H1 (cell line): ENCODE measurements around the gene CNOT8. TPM values are rescaled to one million over a fixed set of nuclear protein-coding genes. Genes with fewer than 3 reads are reported as not detected.

ENCODE experiments used
- CTCF ChIA-PET: fragments of 300-600 bp; sonication (Branson Sonifier 250); formaldehyde crosslinking; loops from one replicate; lab custom pipeline; 2021; ENCODE audit not compliant: partially characterized antibody; lab: Charles Lee
- POLR2A ChIA-PET: fragments of 300-600 bp; sonication (Branson Sonifier 250); formaldehyde crosslinking; loops from one replicate; lab custom pipeline; 2021; ENCODE audit warnings: inconsistent platforms; ENCODE audit not compliant: partially characterized antibody; lab: Charles Lee
- DNase-seq, 2 experiments: peaks; one replicate each; pipeline versions ENCODE4 v3.0.0 to v3.0.0-alpha.2; 2010 to 2022; ENCODE audit warnings: low spot score in 2 of 2, low read depth in 1 of 2, mixed read lengths in 1 of 2
- FAIRE-seq: peaks from 2 replicates; lab custom pipeline; 2011; peaks lifted over from hg19 to GRCh38; lab: Jason Lieb, UNC
- H2AFZ ChIP-seq: 2 replicates; pipeline ENCODE4 v1.8.1; 2012; ENCODE audit warnings: low read length, inconsistent platforms
- H2AK5ac ChIP-seq: 2 replicates; pipeline ENCODE4 v1.6.1; 2013; ENCODE audit warnings: low read depth, low read length
- H2BK120ac ChIP-seq: replicated peaks from 2 replicates; pipeline ENCODE3; 2013; ENCODE audit warnings: low read depth, low read length, inconsistent platforms
- H2BK12ac ChIP-seq: 2 replicates; pipeline ENCODE4 v1.6.1; 2013; ENCODE audit warnings: low read depth, low read length
- H2BK15ac ChIP-seq: 2 replicates; pipeline ENCODE4 v1.6.1; 2013; ENCODE audit warnings: low read length
- H2BK20ac ChIP-seq: 2 replicates; pipeline ENCODE4 v1.6.1; 2013; ENCODE audit warnings: low read length
- H2BK5ac ChIP-seq: 2 replicates; pipeline ENCODE4 v1.6.1; 2013; ENCODE audit warnings: low read depth, low read length
- H3K14ac ChIP-seq: 2 replicates; pipeline ENCODE4 v1.6.1; 2013; ENCODE audit warnings: inconsistent platforms; ENCODE audit not compliant: insufficient read length
- H3K18ac ChIP-seq: 2 replicates; pipeline ENCODE4 v1.6.1; 2013; ENCODE audit warnings: low read length; ENCODE audit errors: extremely low read depth
- H3K23ac ChIP-seq: 2 replicates; pipeline ENCODE4 v1.6.1; 2013; ENCODE audit warnings: inconsistent platforms; ENCODE audit not compliant: insufficient read length
- H3K23me2 ChIP-seq: 2 replicates; pipeline ENCODE4 v1.6.1; 2013; ENCODE audit warnings: low read depth, low read length
- H3K27ac ChIP-seq: 2 replicates; pipeline ENCODE4 v1.6.1; 2011; ENCODE audit warnings: low read depth, low read length, inconsistent platforms
- H3K27me3 ChIP-seq, 4 experiments: replicated peaks in 1 of 4; 1 replicate in 1 of 4; 2 replicates in 3 of 4; pipeline versions ENCODE4 v1.6.1 to v1.8.1; 2011 to 2013; ENCODE audit warnings: low read length in 3 of 4, mild to moderate bottlenecking in 3 of 4, inconsistent platforms in 2 of 4, mixed read lengths in 2 of 4, moderate library complexity in 1 of 4; ENCODE audit not compliant: control insufficient read depth in 3 of 4, insufficient read depth in 3 of 4; ENCODE audit errors: extremely low read depth in 1 of 4
- H3K36me3 ChIP-seq, 4 experiments: 2 replicates each; pipeline versions ENCODE4 v1.6.1 to v1.8.1; 2011 to 2013; ENCODE audit warnings: mild to moderate bottlenecking in 4 of 4, low read length in 3 of 4, moderate library complexity in 2 of 4, control low read depth in 1 of 4, inconsistent platforms in 1 of 4; ENCODE audit not compliant: insufficient read depth in 4 of 4, control insufficient read depth in 2 of 4
- H3K4ac ChIP-seq: replicated peaks from 2 replicates; pipeline ENCODE3; 2013; ENCODE audit warnings: low read length, low read depth, mixed read lengths, inconsistent platforms; ENCODE audit not compliant: insufficient read length
- H3K4me1 ChIP-seq, 4 experiments: replicated peaks in 1 of 4; 1 replicate in 1 of 4; 2 replicates in 3 of 4; pipeline versions ENCODE4 v1.6.1 to v1.8.1; 2011 to 2013; ENCODE audit warnings: low read length in 3 of 4, inconsistent platforms in 2 of 4, mixed read lengths in 1 of 4; ENCODE audit not compliant: insufficient read depth in 4 of 4, control insufficient read depth in 3 of 4
- H3K4me2 ChIP-seq, 2 experiments: 2 replicates each; pipeline versions ENCODE4 v1.6.1 to v1.8.1; 2011 to 2013; ENCODE audit warnings: low read depth in 2 of 2, low read length in 2 of 2, control low read depth in 1 of 2, inconsistent platforms in 1 of 2, mild to moderate bottlenecking in 1 of 2; ENCODE audit not compliant: insufficient read depth in 1 of 2
- H3K4me3 ChIP-seq, 4 experiments: fragments of 200-600, 300-600 bp in 1 of 4; sonication (generic), shearing (Covaris generic), sonication (Bioruptor Twin) in 1 of 4; 2 replicates each; pipeline versions ENCODE4 v1.5.1 to v1.8.1; 2011 to 2016; ENCODE audit warnings: low read length in 4 of 4, low read depth in 3 of 4, control low read depth in 2 of 4, inconsistent platforms in 2 of 4, mild to moderate bottlenecking in 2 of 4, mixed read lengths in 1 of 4, moderate library complexity in 1 of 4; ENCODE audit not compliant: insufficient read depth in 2 of 4; ENCODE audit errors: extremely low read depth in 1 of 4
- H3K56ac ChIP-seq: replicated peaks from 2 replicates; pipeline ENCODE3; 2013; ENCODE audit warnings: low read depth, mild to moderate bottlenecking, mixed read lengths, low read length, inconsistent platforms; ENCODE audit not compliant: insufficient read length
- H3K79me1 ChIP-seq: 2 replicates; pipeline ENCODE4 v1.6.1; 2013; ENCODE audit warnings: low read depth, low read length, control low read depth
- H3K79me2 ChIP-seq, 2 experiments: 2 replicates each; pipeline versions ENCODE4 v1.6.1 to v1.8.1; 2012 to 2013; ENCODE audit warnings: low read length in 2 of 2, mild to moderate bottlenecking in 2 of 2, inconsistent platforms in 1 of 2; ENCODE audit not compliant: insufficient read depth in 2 of 2, control insufficient read depth in 1 of 2
- H3K9ac ChIP-seq, 4 experiments: replicated peaks in 1 of 4; 1 replicate in 1 of 4; 2 replicates in 3 of 4; pipeline versions ENCODE4 v1.6.1 to v1.8.1; 2011 to 2013; ENCODE audit warnings: low read depth in 3 of 4, low read length in 3 of 4, control low read depth in 2 of 4, mild to moderate bottlenecking in 2 of 4, moderate library complexity in 2 of 4, inconsistent platforms in 1 of 4; ENCODE audit errors: extremely low read depth in 1 of 4
- H3K9me3 ChIP-seq, 2 experiments: 2 replicates each; pipeline versions ENCODE4 v1.6.1 to v1.8.1; 2012 to 2013; ENCODE audit warnings: mild to moderate bottlenecking in 2 of 2, moderate library complexity in 2 of 2, control low read depth in 1 of 2, inconsistent platforms in 1 of 2, low read depth in 1 of 2, low read length in 1 of 2, mixed read lengths in 1 of 2; ENCODE audit not compliant: insufficient read depth in 2 of 2
- H4K20me1 ChIP-seq, 2 experiments: replicated peaks in 1 of 2; 2 replicates each; pipeline versions ENCODE3 to v1.8.1; 2011 to 2013; ENCODE audit warnings: inconsistent platforms in 2 of 2, low read length in 2 of 2, mild to moderate bottlenecking in 1 of 2; ENCODE audit not compliant: insufficient read depth in 2 of 2, control insufficient read depth in 1 of 2
- H4K5ac ChIP-seq: 2 replicates; pipeline ENCODE4 v1.6.1; 2013; ENCODE audit warnings: low read length, low read depth, mixed read lengths, inconsistent platforms; ENCODE audit not compliant: insufficient read length
- H4K8ac ChIP-seq: 2 replicates; pipeline ENCODE4 v1.8.0; 2013; ENCODE audit warnings: mild to moderate bottlenecking, moderate library complexity, low read length, inconsistent platforms; ENCODE audit not compliant: insufficient read depth; ENCODE audit errors: extremely low read depth
- H4K91ac ChIP-seq: replicated peaks from 2 replicates; pipeline ENCODE3; 2013; ENCODE audit warnings: low read length, mixed read lengths, inconsistent platforms; ENCODE audit not compliant: insufficient read length
- CTCF ChIP-seq, 3 experiments: IDR thresholded peaks; 1 replicate in 2 of 3; 2 replicates in 1 of 3; pipeline versions ENCODE4 v1.5.1 to v1.6.1; 2011; ENCODE audit warnings: low read length in 3 of 3, mild to moderate bottlenecking in 3 of 3, inconsistent platforms in 2 of 3, low read depth in 1 of 3, moderate library complexity in 1 of 3; ENCODE audit not compliant: insufficient read depth in 1 of 3; ENCODE audit errors: control extremely low read depth in 1 of 3
- EP300 ChIP-seq, 2 experiments: IDR thresholded peaks; 1 replicate in 1 of 2; 2 replicates in 1 of 2; pipeline ENCODE4 v1.6.1; 2011 to 2012; ENCODE audit warnings: low read depth in 2 of 2, low read length in 2 of 2, mild to moderate bottlenecking in 2 of 2, borderline replicate concordance in 1 of 2, inconsistent platforms in 1 of 2, moderate library complexity in 1 of 2
- GABPA ChIP-seq: IDR thresholded peaks from 2 replicates; pipeline ENCODE4 v1.6.1; 2011; ENCODE audit warnings: mild to moderate bottlenecking, low read length, moderate library complexity, borderline replicate concordance; ENCODE audit not compliant: insufficient read depth
- HDAC6 ChIP-seq: IDR thresholded peaks from one replicate; pipeline ENCODE4 v1.7.1; 2012; ENCODE audit warnings: low read depth, mild to moderate bottlenecking, inconsistent platforms, low read length, moderate library complexity
- KDM1A ChIP-seq: fragments of 200-600, 300-600 bp; sonication (generic); IDR thresholded peaks from 2 replicates; pipeline ENCODE4 v1.7.1; 2016; ENCODE audit warnings: mild to moderate bottlenecking, low read length, borderline replicate concordance
- KDM4A ChIP-seq: IDR thresholded peaks from one replicate; pipeline ENCODE4 v1.7.1; 2012; ENCODE audit warnings: low read depth, mild to moderate bottlenecking, moderate library complexity, low read length, inconsistent platforms; ENCODE audit not compliant: severe bottlenecking
- PHF8 ChIP-seq: fragments of 200-600 bp; sonication (generic); conservative IDR thresholded peaks from 2 replicates; pipeline ENCODE4 v1.7.1; 2012; ENCODE audit warnings: low read depth, mild to moderate bottlenecking, inconsistent platforms, low read length, moderate library complexity
- SIRT6 ChIP-seq: IDR thresholded peaks from one replicate; pipeline ENCODE4 v1.7.1; 2012; ENCODE audit warnings: low read length, inconsistent platforms
- SIX5 ChIP-seq: IDR thresholded peaks from 2 replicates; pipeline ENCODE4 v1.6.1; 2011; ENCODE audit warnings: mild to moderate bottlenecking, low read depth, low read length
- WGBS, 2 experiments: shearing (Covaris generic) in 1 of 2; methylation state at CpG; one replicate each; pipeline versions ENCODE4 v1.1.6 to v1.1.7; 2013 to 2015; ENCODE audit warnings: low lambda C conversion rate in 2 of 2, mixed read lengths in 2 of 2, inconsistent platforms in 1 of 2, low coverage in 1 of 2, missing lambda C conversion rate in 1 of 2; ENCODE audit not compliant: insufficient replicate concordance in 2 of 2, insufficient coverage in 1 of 2, insufficient read length in 1 of 2; ENCODE audit errors: extremely low coverage in 1 of 2, missing lambda C conversion rate in 1 of 2; 5-methylcytosine and 5-hydroxymethylcytosine counted together
- polyA plus RNA-seq, 7 experiments: library from polyadenylated mRNA; depleted of rRNA in 3 of 7; stranded (reverse) in 5 of 7; unstranded in 2 of 7; fragments of >200 nt in 5 of 7; fragments of 200-250 nt in 2 of 7; gene quantifications; 1 replicate in 5 of 7; 2 replicates in 1 of 7; 4 replicates in 1 of 7; pipeline versions ENCODE4 v1.2.1 to v1.2.3, GENCODE V29; 2011 to 2013; ENCODE audit warnings: missing spikeins in 2 of 7, mixed read lengths in 2 of 7
- total RNA-seq: library from RNA; stranded (reverse); fragmentation: NEBNext Ultra II Directional; extraction: Animal tissue kit (Norgen Biotek cat#: 25700); gene quantifications from 2 replicates; pipeline ENCODE4 v1.2.1, GENCODE V29; 2021
- TF ChIP-seq, protein P1 (sequence below): IDR thresholded peaks from 2 replicates; pipeline ENCODE4 v1.6.1; 2012; ENCODE audit warnings: inconsistent platforms

The CNOT8 gene
- total and polyA plus RNA-seq, 2 of the 8 experiments (the other 6 are each of a cell fraction or from before 2014, with no cell fraction given), result 36.4 to 62.9 TPM

- 94% methylated on average over 10 of the region's 10 CpGs; no CpG with 5 or more reads in 1 of the 2 experiments for WGBS, 2 experiments
- no peak overlapping the region for H3K14ac ChIP-seq
- no peak overlapping the region for H3K4me2 ChIP-seq
- no peak for FAIRE-seq
- H4K8ac ChIP-seq, result no peak overlapping the region
- H4K5ac ChIP-seq, result no peak overlapping the region
- POLR2A ChIA-PET, result interaction anchor here (1.1 kb wide), 1 partner anchor 13 kb away, joined by 3 read pairs; no protein-coding TSS in a partner anchor
- peaks cover 0 to under 1% (median 0%) of the 10 kb centered on the region in 4 experiments; a peak in 1 of 7 replicates for H3K4me1 ChIP-seq
- no peak overlapping the region for H3K18ac ChIP-seq
- H3K36me3 ChIP-seq, result peaks cover 30 to 89% (median 66%) of the 10 kb centered on the region in 4 experiments
- H2AK5ac ChIP-seq, result no peak overlapping the region
- H2BK12ac ChIP-seq, result no peak overlapping the region
- no peak overlapping the region for H2BK120ac ChIP-seq
- H4K20me1 ChIP-seq, result peaks cover 4 to 17% of the 10 kb centered on the region in 2 experiments
- no peaks in the 10 kb centered on the region for H3K9me3 ChIP-seq
- H2BK15ac ChIP-seq, result no peak overlapping the region
- H3K79me1 ChIP-seq, result peaks cover 5% of the 10 kb centered on the region
- no peak overlapping the region for H2BK5ac ChIP-seq
- H3K23me2 ChIP-seq, result no peaks in the 10 kb centered on the region
- H3K4ac ChIP-seq, result no peak overlapping the region
- H4K91ac ChIP-seq, result no peak overlapping the region
- H3K56ac ChIP-seq, result no peak overlapping the region
- no peak overlapping the region for H3K27ac ChIP-seq
- no peak overlapping the region for H2AFZ ChIP-seq
- no peak overlapping the region for H3K4me3 ChIP-seq
- H3K79me2 ChIP-seq, result peaks cover 0 to 8% of the 10 kb centered on the region in 2 experiments; a peak in 1 of 4 replicates
- no peak for DNase-seq
- no peak overlapping the region for H2BK20ac ChIP-seq
- no peak overlapping the region for H3K23ac ChIP-seq
- CTCF ChIA-PET, result interaction anchor here (3.4 kb wide), 1 partner anchor 164 kb away, joined by 12 read pairs; no protein-coding TSS in a partner anchor
- no peaks in the 10 kb centered on the region for H3K27me3 ChIP-seq
- no peak overlapping the region for H3K9ac ChIP-seq
- TF ChIP-seq CTCF (IDR thresholded peaks at IDR 0.05; ENCODE audit: control extremely low read depth in 1 of 3, insufficient read depth in 1 of 3, low read depth in 1 of 3, low read length in 3 of 3) (no peak), SIX5 (no peak), KDM1A (no peak), HDAC6 (no peak), SIRT6 (no peak), GABPA (no peak), KDM4A (no peak), EP300 (IDR thresholded peaks at IDR 0.05; ENCODE audit: borderline replicate concordance in 1 of 2, low read depth in 2 of 2, low read length in 2 of 2) (no peak), PHF8 (no peak)
- TF ChIP-seq, protein P1, sequence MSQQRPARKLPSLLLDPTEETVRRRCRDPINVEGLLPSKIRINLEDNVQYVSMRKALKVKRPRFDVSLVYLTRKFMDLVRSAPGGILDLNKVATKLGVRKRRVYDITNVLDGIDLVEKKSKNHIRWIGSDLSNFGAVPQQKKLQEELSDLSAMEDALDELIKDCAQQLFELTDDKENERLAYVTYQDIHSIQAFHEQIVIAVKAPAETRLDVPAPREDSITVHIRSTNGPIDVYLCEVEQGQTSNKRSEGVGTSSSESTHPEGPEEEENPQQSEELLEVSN, result no peak
Measured at GRCh38 chr5:154813736-154814135, 44.7 kb upstream of the CNOT8 start.
